Measurements from ENCODE around the gene ZBTB17.

DNA sequence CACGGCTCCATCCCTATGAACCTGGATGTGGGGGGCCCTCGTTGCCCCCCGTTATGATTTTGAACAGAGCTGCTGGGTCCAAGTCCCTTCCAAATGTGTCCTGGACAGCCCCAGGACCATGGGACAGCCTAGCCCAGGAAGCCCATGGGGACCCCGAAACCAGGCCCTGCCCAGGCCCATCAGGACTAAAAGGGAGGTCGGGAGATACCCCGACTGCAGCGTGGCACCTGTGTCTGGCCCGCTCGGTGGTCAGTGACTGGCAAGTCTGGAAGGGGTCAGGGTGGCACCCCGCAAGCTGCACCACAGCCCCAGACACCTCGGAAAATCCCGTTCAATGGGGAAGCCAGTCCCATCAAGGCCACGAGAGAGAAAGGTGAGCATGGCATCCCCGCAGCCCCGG lies 17.8 kb upstream of the ZBTB17 start:
- TF ChIP-seq, protein P1, sequence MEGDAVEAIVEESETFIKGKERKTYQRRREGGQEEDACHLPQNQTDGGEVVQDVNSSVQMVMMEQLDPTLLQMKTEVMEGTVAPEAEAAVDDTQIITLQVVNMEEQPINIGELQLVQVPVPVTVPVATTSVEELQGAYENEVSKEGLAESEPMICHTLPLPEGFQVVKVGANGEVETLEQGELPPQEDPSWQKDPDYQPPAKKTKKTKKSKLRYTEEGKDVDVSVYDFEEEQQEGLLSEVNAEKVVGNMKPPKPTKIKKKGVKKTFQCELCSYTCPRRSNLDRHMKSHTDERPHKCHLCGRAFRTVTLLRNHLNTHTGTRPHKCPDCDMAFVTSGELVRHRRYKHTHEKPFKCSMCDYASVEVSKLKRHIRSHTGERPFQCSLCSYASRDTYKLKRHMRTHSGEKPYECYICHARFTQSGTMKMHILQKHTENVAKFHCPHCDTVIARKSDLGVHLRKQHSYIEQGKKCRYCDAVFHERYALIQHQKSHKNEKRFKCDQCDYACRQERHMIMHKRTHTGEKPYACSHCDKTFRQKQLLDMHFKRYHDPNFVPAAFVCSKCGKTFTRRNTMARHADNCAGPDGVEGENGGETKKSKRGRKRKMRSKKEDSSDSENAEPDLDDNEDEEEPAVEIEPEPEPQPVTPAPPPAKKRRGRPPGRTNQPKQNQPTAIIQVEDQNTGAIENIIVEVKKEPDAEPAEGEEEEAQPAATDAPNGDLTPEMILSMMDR (IDR thresholded peaks at IDR 0.05; ENCODE audit: low read depth, low read length), result no peak
- no peak for TF ChIP-seq EZH2phosphoT487 (IDR thresholded peaks at IDR 0.05; ENCODE audit: low read depth)
